Astrocyte (in vitro differentiated cells and primary cell): ENCODE data around the gene ASMTL. TPM values are rescaled to one million over a fixed set of nuclear protein-coding genes. Genes with fewer than 3 reads are reported as not detected.

Source experiments
- DNase-seq: peaks from one replicate; pipeline ENCODE4 v3.0.0-alpha.2; 2010; ENCODE audit warnings: low read depth
- FAIRE-seq: peaks from 2 replicates; lab custom pipeline; 2011; peaks lifted over from hg19 to GRCh38; lab: Jason Lieb, UNC
- H2AFZ ChIP-seq: 2 replicates; pipeline ENCODE4 v1.6.0; 2012; ENCODE audit warnings: low read depth, low read length, inconsistent platforms
- H3K27ac ChIP-seq: 2 replicates; pipeline ENCODE4 v1.5.1; 2011; ENCODE audit warnings: low read depth, low read length, inconsistent platforms
- H3K27me3 ChIP-seq: 2 replicates; pipeline ENCODE4 v1.6.0; 2011; ENCODE audit warnings: low read length, inconsistent platforms; ENCODE audit not compliant: insufficient read depth
- H3K36me3 ChIP-seq: 2 replicates; pipeline ENCODE4 v1.5.1; 2011; ENCODE audit warnings: low read length, inconsistent platforms; ENCODE audit not compliant: insufficient read depth
- H3K4me1 ChIP-seq: 2 replicates; pipeline ENCODE4 v1.5.1; 2011; ENCODE audit warnings: low read length, inconsistent platforms; ENCODE audit not compliant: insufficient read depth
- H3K4me2 ChIP-seq: 2 replicates; pipeline ENCODE4 v1.6.0; 2012; ENCODE audit warnings: low read length, inconsistent platforms
- H3K4me3 ChIP-seq: 2 replicates; pipeline ENCODE4 v1.5.1; 2011; ENCODE audit warnings: low read depth, mild to moderate bottlenecking, low read length, inconsistent platforms; ENCODE audit not compliant: insufficient read depth
- H3K79me2 ChIP-seq: 2 replicates; pipeline ENCODE4 v1.6.0; 2012; ENCODE audit warnings: mild to moderate bottlenecking, low read length, inconsistent platforms; ENCODE audit not compliant: insufficient read depth
- H3K9ac ChIP-seq: 2 replicates; pipeline ENCODE4 v1.6.0; 2012; ENCODE audit warnings: mild to moderate bottlenecking, low read length, inconsistent platforms
- H3K9me3 ChIP-seq: 2 replicates; pipeline ENCODE4 v1.5.1; 2012; ENCODE audit warnings: low read depth, mild to moderate bottlenecking, low read length, inconsistent platforms; ENCODE audit not compliant: insufficient read depth
- H4K20me1 ChIP-seq: 2 replicates; pipeline ENCODE4 v1.6.0; 2012; ENCODE audit warnings: low read length, inconsistent platforms; ENCODE audit not compliant: insufficient read depth
- H3K27ac Mint-ChIP-seq: one replicate; pipeline ENCODE4 v1.8.0; 2021; ENCODE audit warnings: mild to moderate bottlenecking, mixed read lengths; ENCODE audit not compliant: unreplicated experiment
- H3K27me3 Mint-ChIP-seq: one replicate; pipeline ENCODE4 v1.8.0; 2021; ENCODE audit warnings: low read depth, mixed read lengths; ENCODE audit not compliant: unreplicated experiment
- H3K36me3 Mint-ChIP-seq: one replicate; pipeline ENCODE4 v1.8.0; 2021; ENCODE audit warnings: low read depth, mixed read lengths; ENCODE audit not compliant: unreplicated experiment
- H3K4me1 Mint-ChIP-seq: one replicate; pipeline ENCODE4 v1.8.0; 2021; ENCODE audit warnings: low read depth, mixed read lengths; ENCODE audit not compliant: unreplicated experiment
- H3K4me3 Mint-ChIP-seq: one replicate; pipeline ENCODE4 v1.8.0; 2021; ENCODE audit warnings: mild to moderate bottlenecking, moderate library complexity, mixed read lengths; ENCODE audit not compliant: unreplicated experiment
- H3K9me3 Mint-ChIP-seq: one replicate; pipeline ENCODE4 v1.8.0; 2021; ENCODE audit warnings: mild to moderate bottlenecking, mixed read lengths; ENCODE audit not compliant: unreplicated experiment
- CTCF ChIP-seq: IDR thresholded peaks from 2 replicates; pipeline ENCODE4 v1.5.1; 2011; ENCODE audit warnings: low read depth, mild to moderate bottlenecking, inconsistent platforms, low read length, moderate library complexity; ENCODE audit not compliant: insufficient read depth
- EZH2 ChIP-seq: IDR thresholded peaks from 2 replicates; pipeline ENCODE4 v1.6.1; 2012; ENCODE audit warnings: mild to moderate bottlenecking, low read length, inconsistent platforms; ENCODE audit not compliant: insufficient read depth
- total RNA-seq: library from RNA; stranded (reverse); gene quantifications from 2 replicates; pipeline ENCODE4 v1.2.1, GENCODE V29; 2021

Gene ASMTL
- total RNA-seq, 1 donor from 2014 or later, result 22.1 TPM

- H3K27ac ChIP-seq, result no peak overlapping the region
- peaks cover 15% of the 10 kb centered on the region for H3K9me3 ChIP-seq
- H3K4me3 ChIP-seq, result no peak overlapping the region
- H3K4me2 ChIP-seq, result no peak overlapping the region
- H2AFZ ChIP-seq, result no peak overlapping the region
- H3K36me3 ChIP-seq, result peaks cover 17% of the 10 kb centered on the region
- no peaks in the 10 kb centered on the region for H3K27me3 Mint-ChIP-seq
- H3K27me3 ChIP-seq, result no peaks in the 10 kb centered on the region
- FAIRE-seq (no peak), DNase-seq (no peak)
- H3K27ac Mint-ChIP-seq, result no peak overlapping the region
- H3K4me1 ChIP-seq, result no peaks in the 10 kb centered on the region
- H3K79me2 ChIP-seq, result no peaks in the 10 kb centered on the region
- no peak overlapping the region for H3K9ac ChIP-seq
- no peak overlapping the region for H3K4me3 Mint-ChIP-seq
- H4K20me1 ChIP-seq, result peaks cover 28% of the 10 kb centered on the region
- no peak for TF ChIP-seq EZH2
- TF ChIP-seq CTCF, result no peak
- H3K4me1 Mint-ChIP-seq, result no peaks in the 10 kb centered on the region
- H3K9me3 Mint-ChIP-seq, result peaks cover 12% of the 10 kb centered on the region
- H3K36me3 Mint-ChIP-seq, result peaks cover 26% of the 10 kb centered on the region
Measured at GRCh38 chrX:1417921-1418771, 34.6 kb downstream of the ASMTL start.

- Histone ChIP-seq H3K36me3 (peaks cover 13% of the 10 kb centered on the region), H4K20me1 (peaks cover 28% of the 10 kb centered on the region), H3K4me3 (no peak overlapping the region), H3K27ac (no peak overlapping the region), H3K4me1 (no peaks in the 10 kb centered on the region), H2AFZ (no peak overlapping the region), H3K27me3 (no peaks in the 10 kb centered on the region), H3K9me3 (peaks cover 10% of the 10 kb centered on the region), H3K79me2 (no peaks in the 10 kb centered on the region), H3K9ac (no peak overlapping the region), H3K4me2 (no peak overlapping the region)
- no peak overlapping the region for H3K27ac Mint-ChIP-seq
- no peaks in the 10 kb centered on the region for H3K27me3 Mint-ChIP-seq
- no peak overlapping the region for H3K4me3 Mint-ChIP-seq
- peaks cover 6% of the 10 kb centered on the region for H3K9me3 Mint-ChIP-seq
- TF ChIP-seq CTCF (no peak), EZH2 (no peak)
- no peak for DNase-seq
- H3K4me1 Mint-ChIP-seq, result no peaks in the 10 kb centered on the region
- peaks cover 25% of the 10 kb centered on the region for H3K36me3 Mint-ChIP-seq
- FAIRE-seq, result no peak
Measured at GRCh38 chrX:1416965-1417760, 35.5 kb downstream of the ASMTL start.
